Spleen (tissue), 11 donors: ENCODE data around the gene CYGB. TPM values are rescaled to one million over a fixed set of nuclear protein-coding genes. Genes with fewer than 3 reads are reported as not detected.
"Not testable (repeated sequence)": the region's sequence is repeated elsewhere in the genome, so short reads cannot be mapped to it uniquely, and the experiment has no call there.

Experiments
- DNase-seq: peaks from one replicate; pipeline ENCODE4 v3.0.0-alpha.2; 2020
- H3K27ac ChIP-seq, 8 donors: fragments of 200-600 bp; sonication (generic) in 7 of 8; 1 replicate in 4 of 8; 2 replicates in 4 of 8; pipeline versions ENCODE4 v1.5.0 to v1.8.0; 2016 to 2021; ENCODE audit warnings: inconsistent platforms in 4 of 8, mild to moderate bottlenecking in 4 of 8, moderate library complexity in 1 of 8
- H3K27me3 ChIP-seq, 7 donors: fragments of 200-600 bp; sonication (generic) in 6 of 7; replicated peaks in 1 of 7; 1 replicate in 4 of 7; 2 replicates in 3 of 7; pipeline versions ENCODE4 v1.5.0 to v1.8.0; 2016 to 2021; ENCODE audit warnings: inconsistent platforms in 3 of 7, mild to moderate bottlenecking in 1 of 7
- H3K36me3 ChIP-seq, 6 donors: fragments of 200-600 bp; sonication (generic) in 5 of 6; 1 replicate in 4 of 6; 2 replicates in 2 of 6; pipeline versions ENCODE4 v1.5.0 to v1.8.0; 2016 to 2021; ENCODE audit warnings: inconsistent platforms in 2 of 6
- H3K4me1 ChIP-seq, 6 donors: fragments of 200-600 bp; sonication (generic) in 5 of 6; 1 replicate in 3 of 6; 2 replicates in 3 of 6; pipeline versions ENCODE4 v1.5.0 to v1.8.0; 2016 to 2021; ENCODE audit warnings: inconsistent platforms in 3 of 6
- H3K4me3 ChIP-seq, 8 donors: fragments of 200-600 bp; sonication (generic) in 7 of 8; 1 replicate in 4 of 8; 2 replicates in 4 of 8; pipeline versions ENCODE4 v1.5.0 to v1.8.0; 2016 to 2021; ENCODE audit warnings: inconsistent platforms in 4 of 8, mild to moderate bottlenecking in 4 of 8, moderate library complexity in 2 of 8
- H3K9me3 ChIP-seq, 8 donors: fragments of 200-600 bp; sonication (generic) in 7 of 8; 1 replicate in 4 of 8; 2 replicates in 4 of 8; pipeline versions ENCODE4 v1.5.0 to v1.8.0; 2016 to 2021; ENCODE audit warnings: inconsistent platforms in 4 of 8
- CTCF ChIP-seq, 11 experiments: fragments of 200-600 bp in 7 of 11; fragments of 450-650 bp in 4 of 11; sonication (generic) in 4 of 11; IDR thresholded peaks in 8 of 11; conservative IDR thresholded peaks in 3 of 11; 1 replicate in 7 of 11; 2 replicates in 4 of 11; pipeline versions ENCODE4 v1.4.0 to v1.8.0; 2016 to 2021; ENCODE audit warnings: antibody characterized with exemption in 11 of 11, inconsistent platforms in 4 of 11, mild to moderate bottlenecking in 1 of 11
- POLR2A ChIP-seq, 3 donors: fragments of 450-650 bp; IDR thresholded peaks; one replicate each; pipeline ENCODE4 v1.5.1; 2017; ENCODE audit warnings: antibody characterized with exemption in 3 of 3, mild to moderate bottlenecking in 1 of 3
- POLR2AphosphoS5 ChIP-seq, 3 donors: sonication (generic); formaldehyde crosslinking; IDR thresholded peaks; one replicate each; pipeline ENCODE4 v1.5.1; 2017; ENCODE audit warnings: antibody characterized with exemption in 3 of 3
- WGBS, 5 donors: extraction: QIAGEN DNeasy Blood & Tissue Kit in 3 of 5; methylation state at CpG; one replicate each; pipeline versions ENCODE4 v1.1.5 to v1.1.7; 2013 to 2018; 5-methylcytosine and 5-hydroxymethylcytosine counted together
- intact Hi-C: fragments of 100-400 bp; cut with DNase I; formaldehyde crosslinking; loops from one replicate; pipeline ENCODE4 v1.15.0; 2023; ENCODE audit warnings: low total_unique reads
- polyA plus RNA-seq, 3 donors: library from polyadenylated mRNA; stranded (reverse); fragments of 200-250 nt; gene quantifications; one replicate each; pipeline ENCODE4 v1.2.1, GENCODE V29; 2013
- total RNA-seq, 7 donors: library from RNA; depleted of rRNA in 3 of 7; stranded (reverse); fragments of >200 nt in 3 of 7; fragmentation: NEBNext Ultra II Directional in 4 of 7; extraction: Animal tissue kit (Norgen Biotek cat#: 25700) in 4 of 7; gene quantifications; one replicate each; pipeline versions ENCODE4 v1.1.0 to v1.2.1, GENCODE V29; 2016 to 2021
- donor health status: healthy with polysubstance abuse.
- donor health status: DM: no; HTN: no; CAD: no; lungs with moderate emphysema.
- donor health status: DM: no; HTN: no; CAD: no.
- donor health status: Bipolar disorder and iron deficiency.
- donor health status: healthy.
- donor health status: DM: no; HTN: no; CAD: no.
- donor health status: DM: yes; HTN: yes; CAD: no.

Gene CYGB
- total and polyA plus RNA-seq, 10 donors = 3.5 to 21.0 (median 7.7) TPM

DNA sequence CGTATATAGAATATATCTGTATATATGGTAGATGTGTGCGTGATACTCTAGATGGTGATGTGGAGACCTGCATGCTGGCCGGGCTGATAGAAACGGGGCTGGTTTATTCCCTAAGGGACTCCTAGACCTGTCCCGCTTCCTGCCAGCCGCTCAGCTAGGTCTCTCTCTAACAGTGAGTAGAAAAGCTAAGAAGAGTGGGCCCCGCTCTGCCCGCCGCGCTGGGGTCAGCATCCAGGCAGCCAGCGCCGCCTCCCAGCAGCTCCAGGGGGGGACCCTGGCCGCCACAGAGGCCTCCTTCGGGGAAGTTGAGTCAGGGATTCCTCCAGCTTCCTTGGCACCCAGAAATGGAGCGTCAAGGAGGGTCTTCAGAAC, 9.4 kb downstream of the CYGB start:
- TF ChIP-seq POLR2A (IDR thresholded peaks at IDR 0.05) (no peak), POLR2AphosphoS5 (IDR thresholded peaks at IDR 0.05) (peak in 1 of 3 donors; percentile 24)
- Histone ChIP-seq H3K4me1 (peaks cover 39 to 91% (median 67%) of the 10 kb centered on the region in 6 donors), H3K27ac (peak overlapping the region; percentile 80 to 99 (median 92)), H3K9me3 (no peaks in the 10 kb centered on the region), H3K4me3 (peak overlapping the region in 7 of 8 donors; percentile 22 to 66 (median 37)), H3K36me3 (no peaks in the 10 kb centered on the region), H3K27me3 (peaks cover 0 to 14% (median 0%) of the 10 kb centered on the region in 7 donors)
- DNase-seq = peak; percentile 88
- intact Hi-C loops = no loop called here
- 32 to 62% (median 53%) methylated on average over 7 to 15 of the region's 15 CpGs for WGBS, 5 donors

DNA sequence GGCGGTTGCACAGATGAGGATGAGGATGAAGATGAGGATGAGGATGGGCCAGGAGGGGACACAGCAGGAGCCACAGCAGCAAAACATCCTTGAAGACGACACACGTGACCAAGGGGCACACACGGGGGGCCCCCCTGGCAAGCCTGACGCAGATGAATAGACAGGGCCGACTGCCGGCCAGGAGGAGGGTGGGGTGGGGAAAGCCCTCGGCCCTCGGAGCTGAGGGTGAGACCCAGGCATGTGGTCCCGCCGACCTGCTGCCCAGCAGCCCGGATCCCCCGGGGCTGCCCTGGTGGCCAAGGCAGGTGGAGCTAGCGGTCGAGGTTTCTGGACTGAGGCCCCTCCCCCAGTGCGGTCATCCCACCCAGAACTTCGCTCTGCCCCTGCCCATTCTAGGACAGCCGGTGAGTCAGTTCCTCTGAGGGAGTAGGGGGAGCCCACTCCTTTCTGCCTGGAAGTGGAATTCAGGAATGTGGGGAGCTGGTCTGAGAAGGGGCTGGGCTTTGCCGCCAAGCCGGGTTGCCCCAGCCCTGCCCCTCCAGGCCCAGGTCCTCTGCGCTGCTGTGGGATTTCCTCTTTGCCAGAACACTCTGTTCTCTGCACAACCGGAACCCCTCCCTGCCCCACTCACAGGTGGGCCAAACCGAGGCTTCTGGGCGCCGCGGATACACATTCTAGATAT, 9.9 kb downstream of the CYGB start:
- Histone ChIP-seq H3K36me3 (no peaks in the 10 kb centered on the region), H3K4me3 (peak overlapping the region in 7 of 8 donors; percentile 22 to 66 (median 37)), H3K27ac (peak overlapping the region; percentile 80 to 99 (median 92)), H3K9me3 (no peaks in the 10 kb centered on the region), H3K4me1 (peaks cover 39 to 95% (median 71%) of the 10 kb centered on the region in 6 donors), H3K27me3 (peaks cover 0 to 20% (median 0%) of the 10 kb centered on the region in 7 donors)
- DNase-seq = peak; percentile 95
- TF ChIP-seq POLR2AphosphoS5 (IDR thresholded peaks at IDR 0.05) = peak; percentile 82 to 91 (median 89)
- no peak for TF ChIP-seq POLR2A (IDR thresholded peaks at IDR 0.05)
- TF ChIP-seq CTCF (IDR thresholded peaks at IDR 0.05 in 8 of 11, conservative IDR thresholded peaks at IDR 0.05 in 3 of 11) = peak in 8 of 11 experiments; percentile 6 to 49 (median 38)
- 11 to 15% (median 14%) methylated on average over 21 to 26 of the region's 26 CpGs for WGBS, 5 donors
- intact Hi-C loops = no loop called here

GRCh38 chr17:76527016-76527415, 10.5 kb downstream of the CYGB start:
- H3K27me3 ChIP-seq = peaks cover 0 to 23% (median 0%) of the 10 kb centered on the region in 7 donors
- intact Hi-C loops, H3K36me3 ChIP-seq, H3K9me3 ChIP-seq, DNase-seq: not testable (repeated sequence)
- peak overlapping the region in 1 of 8 donors; percentile 66 for H3K4me3 ChIP-seq
- H3K4me1 ChIP-seq = peaks cover 39 to 92% (median 71%) of the 10 kb centered on the region in 6 donors
- WGBS, 5 donors = 69 to 74% (median 72%) methylated on average over 8 to 9 of the region's 9 CpGs
- peak overlapping the region; percentile 80 to 99 (median 92) for H3K27ac ChIP-seq

DNA sequence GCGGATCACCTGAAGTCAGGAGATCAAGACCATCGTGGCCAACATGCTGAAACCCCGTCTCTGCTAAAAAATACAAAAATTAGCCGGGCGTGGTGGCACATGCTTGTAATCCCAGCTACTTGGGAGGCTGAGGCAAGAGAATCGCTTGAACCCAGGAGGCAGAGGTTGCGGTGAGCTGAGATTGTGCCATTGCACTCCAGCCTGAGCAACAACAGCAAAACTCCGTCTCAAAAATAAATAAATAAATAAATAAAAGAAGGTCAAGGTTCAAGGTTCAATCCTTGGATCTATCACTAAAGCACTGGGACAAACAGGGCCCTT, 12.0 kb downstream of the CYGB start:
- intact Hi-C loops = not testable (repeated sequence)

DNA sequence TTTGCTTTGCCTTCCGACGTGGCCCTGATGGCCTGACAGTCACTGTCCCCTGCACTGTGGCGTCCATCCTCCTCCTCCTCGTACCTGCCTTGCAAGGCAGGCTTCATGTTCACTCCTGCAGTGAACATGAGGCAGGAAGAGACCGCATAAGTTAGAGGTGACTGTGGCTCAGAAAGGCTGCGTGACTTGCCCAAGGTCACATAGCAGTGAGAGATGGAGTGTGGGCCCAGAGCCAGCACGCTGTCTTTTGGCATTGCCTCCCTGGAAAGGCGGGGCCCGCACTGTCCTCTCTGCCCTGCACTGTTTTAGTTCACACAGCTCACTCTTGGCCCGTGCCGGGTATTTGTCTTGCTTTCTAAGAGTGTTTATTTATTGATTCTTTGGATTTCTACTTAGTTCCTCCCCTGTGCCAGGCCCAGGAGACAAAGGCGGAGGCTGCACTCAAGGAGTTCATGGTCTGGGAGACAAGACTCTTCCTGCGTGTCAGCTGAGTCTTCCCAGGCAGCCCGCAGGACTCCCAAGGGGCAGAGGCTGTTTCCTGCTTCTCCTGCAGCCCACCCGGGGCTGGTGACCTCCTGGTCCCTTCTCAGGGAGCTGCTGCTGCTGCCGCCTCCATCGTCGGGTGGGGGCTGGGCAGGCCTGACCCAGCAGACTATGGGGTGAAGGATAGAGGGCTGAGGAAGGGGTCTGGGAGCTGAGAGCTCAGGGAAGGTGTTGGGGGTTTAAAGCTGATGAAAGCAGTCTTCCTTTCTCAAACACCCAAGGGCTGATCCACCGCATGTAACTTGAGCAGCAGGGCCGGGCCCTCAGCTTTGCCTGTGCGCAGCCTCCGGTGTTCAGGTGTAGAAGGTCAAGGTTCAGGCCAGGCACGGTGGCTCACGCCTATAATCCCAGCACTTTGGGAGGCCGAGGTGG, 12.7 kb downstream of the CYGB start:
- no peak for DNase-seq

More for the DNA sequence above, 12.0 kb downstream of the CYGB start:
- DNase-seq, H3K9me3 ChIP-seq, H3K4me3 ChIP-seq, H3K36me3 ChIP-seq: not testable (repeated sequence)
- H3K27ac ChIP-seq = peak overlapping the region in 5 of 8 donors; percentile 55 to 67 (median 60)
- 84 to 93% (median 84%) methylated on average over 8 of the region's 8 CpGs for WGBS, 5 donors
- H3K4me1 ChIP-seq = peaks cover 29 to 77% (median 59%) of the 10 kb centered on the region in 6 donors
- peaks cover 0 to 23% (median 0%) of the 10 kb centered on the region in 7 donors for H3K27me3 ChIP-seq

More for the DNA sequence above, 12.7 kb downstream of the CYGB start:
- H3K36me3 ChIP-seq = no peaks in the 10 kb centered on the region
- peak overlapping the region in 7 of 8 donors; percentile 19 to 67 (median 60) for H3K27ac ChIP-seq
- H3K9me3 ChIP-seq = no peaks in the 10 kb centered on the region
- 59 to 73% (median 60%) methylated on average over 25 of the region's 25 CpGs for WGBS, 5 donors
- intact Hi-C loops = loop anchor here (5.0 kb wide), 1 partner anchor 97 kb away; no protein-coding TSS in a partner anchor
- H3K27me3 ChIP-seq = peaks cover 0 to 23% (median 0%) of the 10 kb centered on the region in 7 donors
- no peak overlapping the region for H3K4me3 ChIP-seq
- TF ChIP-seq CTCF (IDR thresholded peaks at IDR 0.05 in 8 of 11, conservative IDR thresholded peaks at IDR 0.05 in 3 of 11) = no peak
- TF ChIP-seq POLR2AphosphoS5 (IDR thresholded peaks at IDR 0.05) = peak in 2 of 3 donors; percentile 15 to 38
- TF ChIP-seq POLR2A (IDR thresholded peaks at IDR 0.05) = no peak
- peaks cover 24 to 71% (median 53%) of the 10 kb centered on the region in 6 donors for H3K4me1 ChIP-seq
